Measurements from ENCODE around the gene CILP2.
A peak's percentile ranks its signal among the peaks of the same experiment; 100 is the strongest.

The CILP2 gene

GRCh38 chr19:19568802-19569756, 31.0 kb downstream of the CILP2 start:
- no peak for DNase-seq (ENCODE audit: low read depth)

GRCh38 chr19:19570571-19570970, 32.5 kb downstream of the CILP2 start:
- DNase-seq (ENCODE audit: low read depth) = no peak

- no peak for DNase-seq (ENCODE audit: low read depth)
Observed at GRCh38 chr19:19571071-19571786, 33.2 kb downstream of the CILP2 start.

GRCh38 chr19:19575411-19575810, 37.3 kb downstream of the CILP2 start:
- no peak for DNase-seq (ENCODE audit: low read depth)

DNA sequence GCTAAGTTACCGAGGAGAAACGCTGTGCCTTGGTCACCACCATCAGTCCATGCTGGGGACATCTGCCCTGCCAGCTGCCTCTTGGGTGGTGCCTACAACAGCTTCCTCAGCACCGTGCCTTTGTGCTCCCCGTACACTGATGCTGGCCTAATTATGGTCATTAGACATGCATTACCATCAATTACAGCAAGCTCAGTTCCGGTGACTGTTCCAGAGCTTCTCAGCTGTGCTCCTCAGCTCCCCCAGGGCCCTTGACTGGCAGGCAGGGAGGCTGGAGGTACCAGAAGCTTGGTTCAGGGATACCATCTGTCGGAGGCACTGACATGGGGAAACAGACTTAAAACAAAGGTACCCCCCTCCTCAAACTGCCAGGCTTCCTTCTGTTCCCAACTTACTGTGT, 40.2 kb downstream of the CILP2 start:
- DNase-seq (ENCODE audit: low read depth) = no peak

GRCh38 chr19:19579533-19580361, 41.7 kb downstream of the CILP2 start:
- DNase-seq (ENCODE audit: low read depth) = no peak

GRCh38 chr19:19580418-19580817, 42.4 kb downstream of the CILP2 start:
- no peak for DNase-seq (ENCODE audit: low read depth)

DNA sequence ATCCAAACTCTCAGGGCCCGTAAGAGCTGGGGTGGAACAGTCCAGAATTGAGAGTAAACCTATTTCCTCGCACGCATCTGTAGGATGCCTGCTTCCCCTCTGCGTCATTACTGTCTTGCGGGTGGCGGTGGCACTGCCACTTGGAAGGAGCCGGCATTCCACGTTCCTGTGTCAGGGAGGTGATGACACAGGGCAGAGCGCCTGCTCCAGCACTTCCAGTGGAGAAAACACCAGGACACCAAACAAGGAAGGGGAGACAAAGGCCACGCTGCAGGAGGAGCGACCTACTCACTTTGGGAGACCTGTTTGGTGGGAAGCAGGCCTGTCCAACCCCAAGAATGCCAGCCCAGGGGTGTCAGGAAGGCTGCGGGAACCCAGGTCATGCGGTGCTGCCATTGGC, 43.3 kb downstream of the CILP2 start:
- DNase-seq (ENCODE audit: low read depth) = no peak

DNA sequence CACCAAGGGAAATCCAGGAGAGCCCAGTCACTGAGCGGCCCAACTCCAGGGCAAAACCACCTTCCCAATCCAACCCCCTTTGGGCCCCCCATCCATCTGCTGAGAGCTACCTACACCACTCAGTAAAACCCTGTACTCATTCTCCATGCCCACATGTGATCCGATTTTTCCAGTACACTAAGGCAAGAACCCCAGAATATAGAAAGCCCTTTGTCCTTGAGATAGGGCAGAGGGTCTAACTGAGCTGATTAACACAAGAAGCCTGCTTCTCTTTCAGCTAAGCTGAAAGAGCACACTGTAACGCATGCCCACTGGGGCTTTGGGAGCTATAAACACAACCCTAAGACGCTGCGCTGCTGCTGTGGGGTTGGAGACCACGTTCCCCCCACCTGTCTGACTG, 44.4 kb downstream of the CILP2 start:
- no peak for DNase-seq (ENCODE audit: low read depth)

DNA sequence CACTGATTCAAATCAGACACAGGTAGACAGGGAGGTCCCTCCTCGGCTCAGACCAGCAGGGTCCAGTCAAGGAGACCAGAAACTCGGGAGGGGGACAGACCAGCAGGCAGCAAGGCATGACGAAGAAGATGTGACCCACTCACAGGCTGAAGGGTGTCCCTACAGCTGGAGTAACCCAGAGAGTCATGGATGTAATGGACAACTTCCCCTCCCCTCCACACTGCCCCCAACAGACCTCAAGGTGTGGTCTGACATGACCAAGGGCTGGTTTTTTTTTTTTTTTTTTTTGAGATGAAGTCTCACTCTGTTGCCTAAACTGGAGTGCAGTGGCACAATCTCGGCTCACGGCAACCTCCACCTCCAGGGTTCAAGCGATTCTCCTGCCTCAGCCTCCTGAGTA, 46.3 kb downstream of the CILP2 start:
- DNase-seq (ENCODE audit: low read depth) = no peak

GRCh38 chr19:19587771-19588170, 49.7 kb downstream of the CILP2 start:
- no peak for DNase-seq (ENCODE audit: low read depth)

DNA sequence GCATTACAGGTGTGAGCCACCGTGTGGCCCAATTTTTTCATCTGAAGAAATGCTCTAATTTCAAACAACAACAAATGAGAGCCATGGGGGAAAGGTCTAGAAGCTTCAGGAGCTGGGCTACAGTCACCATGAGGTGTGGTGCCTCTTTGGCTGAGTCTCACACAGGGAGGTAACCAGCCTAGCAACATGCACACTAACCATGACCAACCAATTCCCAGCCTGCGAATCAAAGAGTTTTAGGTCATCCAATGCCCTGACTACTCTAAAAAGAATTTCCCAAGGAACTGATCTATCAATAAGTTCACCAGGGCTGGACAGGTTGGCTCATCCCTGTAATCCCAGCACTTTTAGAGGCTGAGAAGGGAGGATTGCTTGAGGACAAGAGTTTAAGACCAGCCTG, 50.5 kb downstream of the CILP2 start:
- no peak for DNase-seq (ENCODE audit: low read depth)

- peak; percentile 48 for DNase-seq (ENCODE audit: low read depth)
Observed at GRCh38 chr19:19591133-19591825, 53.2 kb downstream of the CILP2 start.

GRCh38 chr19:19592690-19593089, 54.6 kb downstream of the CILP2 start:
- DNase-seq (ENCODE audit: low read depth) = no peak

DNA sequence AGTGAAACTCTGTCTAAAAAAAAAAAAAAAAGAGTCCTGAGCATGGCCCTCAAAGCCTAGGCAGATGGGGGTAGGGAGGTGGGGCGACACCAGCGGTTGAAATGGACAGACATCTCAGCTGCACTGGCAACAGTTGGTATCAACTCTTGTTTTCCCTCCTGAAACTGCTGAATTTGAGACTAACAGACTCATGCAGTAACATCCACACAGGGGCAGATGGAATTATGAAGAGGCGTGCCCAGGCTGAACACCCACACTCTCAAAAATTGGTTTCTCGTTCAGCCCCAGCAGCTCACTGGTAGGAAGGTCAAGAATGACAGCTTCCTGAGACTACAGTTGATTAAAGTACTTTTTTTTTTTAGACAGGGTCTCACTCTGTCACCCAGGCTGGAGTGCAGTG, 56.3 kb downstream of the CILP2 start:
- DNase-seq (ENCODE audit: low read depth) = no peak

DNA sequence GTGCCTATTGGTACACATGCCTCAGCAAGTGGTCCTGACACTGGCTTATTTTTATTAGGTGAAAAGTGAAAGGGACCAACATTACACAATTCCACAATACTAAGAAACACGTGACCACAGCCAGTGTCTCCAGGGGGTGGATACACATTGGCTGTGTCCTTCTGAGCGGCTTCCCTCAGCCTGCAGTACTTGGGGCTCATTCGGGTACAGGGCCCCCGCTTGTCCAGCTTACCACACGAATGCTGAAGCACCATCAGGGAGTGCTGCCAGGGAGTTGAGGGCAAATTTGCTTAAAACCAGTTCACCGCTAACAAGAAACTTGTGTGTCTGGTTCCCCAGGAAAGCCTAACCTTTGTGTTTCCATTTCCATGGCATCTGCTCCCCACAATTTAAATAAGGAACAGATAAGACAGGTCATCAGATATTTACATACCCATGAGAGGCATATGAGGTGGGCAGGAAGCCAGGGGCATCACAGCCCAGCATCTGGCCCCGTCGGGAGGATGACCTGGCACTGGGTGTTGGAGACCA, 57.2 kb downstream of the CILP2 start:
- no peak for DNase-seq (ENCODE audit: low read depth)

Data from activated T-helper 1 cell treated with Interleukin-2 at 50 U/mL for 16 hours (primary cell).